Mesodermal cell (in vitro differentiated cells): Measurements from ENCODE around the gene PLEKHM2.

Experiments used
- H3K27ac ChIP-seq: 2 replicates; pipeline ENCODE4 v1.7.0; 2013; ENCODE audit warnings: mild to moderate bottlenecking, low read depth, low read length, moderate library complexity; ENCODE audit not compliant: severe bottlenecking
- H3K36me3 ChIP-seq: 2 replicates; pipeline ENCODE4 v1.7.1; 2013; ENCODE audit warnings: mild to moderate bottlenecking, low read length, moderate library complexity; ENCODE audit not compliant: control insufficient read depth, insufficient read depth
- H3K4me1 ChIP-seq: one replicate; pipeline ENCODE4 v1.7.1; 2013; ENCODE audit warnings: mild to moderate bottlenecking, low read length; ENCODE audit not compliant: insufficient read depth, control insufficient read depth, poor library complexity, severe bottlenecking
- H3K4me3 ChIP-seq: 2 replicates; pipeline ENCODE4 v1.7.0; 2013; ENCODE audit warnings: low read length, control low read depth, mild to moderate bottlenecking; ENCODE audit not compliant: insufficient read depth, poor library complexity, severe bottlenecking; ENCODE audit errors: extremely low read depth
- H3K9me3 ChIP-seq: 2 replicates; pipeline ENCODE4 v1.7.1; 2013; ENCODE audit warnings: mild to moderate bottlenecking, low read length, moderate library complexity; ENCODE audit not compliant: control insufficient read depth
- WGBS, 2 experiments: methylation state at CpG; one replicate each; pipeline ENCODE4 v1.1.5; 2013; ENCODE audit warnings: missing lambda C conversion rate in 2 of 2; ENCODE audit not compliant: insufficient coverage in 2 of 2; 5-methylcytosine and 5-hydroxymethylcytosine counted together

The PLEKHM2 gene

DNA sequence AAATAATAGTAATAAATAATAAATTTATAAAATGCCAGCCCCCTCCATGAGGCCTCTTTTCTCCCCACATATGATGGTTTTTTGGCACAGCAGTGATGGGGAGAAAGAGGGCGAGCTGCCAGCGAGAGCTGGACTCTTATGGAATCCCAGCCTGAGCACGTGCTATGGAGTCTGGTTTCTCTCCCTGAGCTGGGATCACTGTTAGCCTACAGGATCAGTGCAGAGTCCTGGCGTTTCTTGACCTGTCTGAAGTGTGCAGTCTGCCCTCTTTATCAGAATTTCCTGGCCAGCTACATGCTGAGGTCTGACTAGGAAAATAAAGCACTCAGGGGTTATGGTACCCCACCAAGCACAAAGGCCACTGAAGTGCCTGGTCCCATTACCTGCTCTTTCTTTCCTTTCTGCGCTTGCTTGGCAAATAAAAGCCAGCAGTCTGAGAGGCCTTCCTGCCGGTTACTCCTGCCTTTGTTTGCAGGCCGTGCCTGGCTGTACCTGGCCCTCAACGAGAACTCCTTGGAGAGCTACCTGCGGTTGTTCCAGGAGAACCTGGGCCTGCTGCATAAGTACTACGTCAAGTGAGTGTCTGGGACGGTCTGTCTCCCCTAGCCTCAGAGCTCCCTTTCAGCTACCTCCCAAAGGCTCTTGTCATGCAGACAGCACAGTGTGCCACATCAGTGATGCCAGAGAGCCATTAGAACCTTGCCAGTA is 33.5 kb downstream of the PLEKHM2 start:
- Histone ChIP-seq H3K27ac (no peak overlapping the region), H3K4me1 (no peaks in the 10 kb centered on the region), H3K36me3 (peaks cover 84% of the 10 kb centered on the region), H3K9me3 (no peaks in the 10 kb centered on the region), H3K4me3 (no peak overlapping the region)
- WGBS, 2 experiments, result 97% methylated on average over 11 of the region's 11 CpGs

- H3K36me3 ChIP-seq, result peaks cover 86% of the 10 kb centered on the region
These were observed 34.1 kb downstream of the PLEKHM2 start for GRCh38 chr1:15718199-15718601.

DNA sequence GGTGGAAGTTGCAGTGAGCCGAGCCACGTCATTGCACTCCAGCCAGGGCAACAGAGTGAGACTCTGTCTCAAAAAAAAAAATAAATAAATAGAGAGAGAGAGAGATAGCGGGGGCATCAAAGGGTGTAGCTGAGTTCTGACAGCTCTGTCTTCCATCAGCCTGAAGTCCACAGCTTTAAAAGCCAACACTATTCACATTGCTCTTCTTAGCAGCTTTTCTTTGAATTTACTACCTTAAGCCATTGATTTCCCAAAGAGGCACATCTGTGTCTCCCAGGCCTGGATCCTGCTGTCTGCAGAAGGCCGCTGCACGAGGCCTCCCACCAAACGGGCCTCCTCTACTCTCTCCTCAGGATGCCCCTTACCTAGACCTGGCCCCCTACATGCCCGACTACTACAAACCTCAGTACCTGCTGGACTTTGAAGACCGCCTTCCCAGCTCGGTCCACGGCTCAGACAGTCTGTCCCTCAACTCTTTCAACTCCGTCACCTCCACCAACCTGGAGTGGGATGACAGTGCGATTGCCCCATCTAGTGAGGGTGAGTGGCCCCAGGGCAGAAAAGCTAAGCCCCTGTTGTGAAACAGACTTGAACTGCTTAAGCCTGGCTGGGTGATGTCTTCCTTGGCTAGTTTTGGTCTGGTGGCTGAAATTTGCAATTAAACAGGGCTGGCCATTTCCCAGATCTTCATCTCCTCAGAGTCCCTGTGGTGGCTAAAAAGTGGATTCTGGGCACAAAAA is 35.4 kb downstream of the PLEKHM2 start:
- Histone ChIP-seq H3K4me3 (no peak overlapping the region), H3K36me3 (peaks cover 91% of the 10 kb centered on the region), H3K9me3 (no peaks in the 10 kb centered on the region), H3K27ac (no peak overlapping the region), H3K4me1 (no peaks in the 10 kb centered on the region)
- WGBS, 2 experiments, result 91 to 93% methylated on average over 10 of the region's 12 CpGs

More at GRCh38 chr1:15718199-15718601, 34.1 kb downstream of the PLEKHM2 start:
- no peak overlapping the region for H3K4me3 ChIP-seq
- no peaks in the 10 kb centered on the region for H3K9me3 ChIP-seq
- no peaks in the 10 kb centered on the region for H3K4me1 ChIP-seq
- WGBS, 2 experiments, result 94 to 95% methylated on average over 7 to 8 of the region's 8 CpGs
- H3K27ac ChIP-seq, result no peak overlapping the region

- no peak overlapping the region for H3K4me3 ChIP-seq
- H3K9me3 ChIP-seq, result no peaks in the 10 kb centered on the region
- whole genome bisulfite sequencing, 2 experiments, result 92 to 93% methylated on average over 2 of the region's 3 CpGs
- peaks cover 95% of the 10 kb centered on the region for H3K36me3 ChIP-seq
- peaks cover 1% of the 10 kb centered on the region for H3K4me1 ChIP-seq
- H3K27ac ChIP-seq, result no peak overlapping the region
These were observed 36.7 kb downstream of the PLEKHM2 start for GRCh38 chr1:15720861-15721260.

- Histone ChIP-seq H3K4me3 (no peak overlapping the region), H3K9me3 (no peaks in the 10 kb centered on the region), H3K36me3 (peaks cover 95% of the 10 kb centered on the region), H3K4me1 (peaks cover 3% of the 10 kb centered on the region), H3K27ac (no peak overlapping the region)
- WGBS, 2 experiments, result 95 to 98% methylated on average over 4 of the region's 4 CpGs
These were observed 38.3 kb downstream of the PLEKHM2 start for GRCh38 chr1:15722411-15722810.

DNA sequence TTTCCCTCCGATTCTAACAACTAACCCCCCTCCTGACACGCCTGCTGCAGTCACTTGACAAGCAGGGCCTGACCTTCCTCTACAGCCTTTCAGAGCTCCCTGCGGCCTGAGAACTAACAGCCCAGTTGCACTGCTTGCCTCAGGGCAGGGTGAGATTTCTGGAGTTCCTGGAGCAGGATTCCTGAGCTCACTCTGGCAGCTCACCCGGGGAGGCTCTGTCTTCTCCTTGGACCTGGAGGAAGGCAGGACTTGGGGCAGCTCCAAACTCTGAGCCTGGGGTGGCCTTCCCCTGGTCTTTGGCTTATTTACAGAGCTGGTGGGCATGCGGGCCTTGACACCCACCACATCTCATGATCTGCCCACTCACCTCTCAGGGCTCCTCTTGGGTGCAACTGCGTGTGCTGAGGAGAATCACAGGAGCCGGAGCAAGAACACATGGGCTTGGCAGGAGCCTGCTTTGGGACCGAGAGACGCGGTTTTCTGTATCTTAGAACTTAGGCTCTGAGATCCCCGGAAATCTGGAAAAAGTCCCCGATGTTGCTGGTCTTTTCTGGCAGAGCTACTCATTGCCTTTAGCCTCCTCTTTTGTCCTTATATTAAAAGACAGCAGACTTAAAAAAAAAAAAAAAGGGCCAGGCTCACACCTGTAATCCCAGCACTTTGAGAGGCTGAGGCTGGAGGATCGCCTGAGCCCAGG is 38.9 kb downstream of the PLEKHM2 start:
- 94 to 95% methylated on average over 8 to 11 of the region's 13 CpGs for whole genome bisulfite sequencing, 2 experiments
- no peaks in the 10 kb centered on the region for H3K9me3 ChIP-seq
- peaks cover 3% of the 10 kb centered on the region for H3K4me1 ChIP-seq
- no peak overlapping the region for H3K4me3 ChIP-seq
- H3K27ac ChIP-seq, result no peak overlapping the region
- peaks cover 95% of the 10 kb centered on the region for H3K36me3 ChIP-seq

GRCh38 chr1:15723631-15724246 is 39.6 kb downstream of the PLEKHM2 start:
- WGBS, 2 experiments, result 95 to 100% methylated on average over 19 of the region's 20 CpGs
- H3K9me3 ChIP-seq, result no peaks in the 10 kb centered on the region
- no peak overlapping the region for H3K4me3 ChIP-seq
- H3K4me1 ChIP-seq, result peaks cover 3% of the 10 kb centered on the region
- no peak overlapping the region for H3K27ac ChIP-seq
- H3K36me3 ChIP-seq, result peaks cover 95% of the 10 kb centered on the region

DNA sequence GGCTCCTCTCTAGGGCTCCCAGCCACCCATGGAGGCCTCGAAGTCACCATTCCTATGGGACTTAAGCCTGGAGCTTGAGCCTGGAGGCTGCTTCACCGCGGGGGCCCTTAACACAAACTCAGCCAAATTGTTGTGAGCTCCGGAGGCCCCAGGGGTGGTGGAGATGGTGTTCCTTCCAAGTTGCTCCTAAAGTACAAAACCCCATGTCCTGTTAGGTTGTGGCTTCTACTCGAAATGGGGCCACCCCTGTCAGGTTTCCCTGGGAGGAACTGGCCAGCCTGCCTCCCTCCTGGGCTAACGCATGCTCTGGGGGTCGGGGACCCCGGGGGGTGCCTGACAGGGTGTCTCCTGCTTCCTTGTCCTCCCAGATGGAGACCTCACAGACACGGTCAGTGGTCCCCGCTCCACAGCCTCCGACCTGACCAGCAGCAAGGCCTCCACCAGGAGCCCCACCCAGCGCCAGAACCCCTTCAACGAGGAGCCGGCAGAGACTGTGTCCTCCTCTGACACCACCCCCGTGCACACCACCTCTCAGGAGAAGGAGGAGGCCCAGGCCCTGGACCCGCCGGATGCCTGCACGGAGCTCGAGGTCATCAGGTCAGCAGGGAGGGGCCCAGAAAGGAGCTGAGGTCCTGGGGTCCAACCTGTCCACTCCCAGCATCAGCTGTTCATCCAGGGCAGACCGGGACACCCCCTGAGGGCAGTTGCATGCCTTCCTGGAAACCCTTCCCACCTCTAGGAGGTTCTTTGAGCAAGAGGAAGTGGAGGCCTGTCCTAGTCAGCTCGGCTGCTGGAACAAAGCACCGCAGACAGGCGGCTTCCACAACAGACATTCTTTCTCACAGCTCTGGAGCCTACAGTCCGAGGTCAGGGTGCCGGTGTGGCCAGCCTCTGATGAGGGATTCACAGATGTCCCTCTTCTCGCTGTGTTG is 41.1 kb downstream of the PLEKHM2 start:
- 92 to 95% methylated on average over 18 to 21 of the region's 26 CpGs for WGBS, 2 experiments
- no peak overlapping the region for H3K27ac ChIP-seq

DNA sequence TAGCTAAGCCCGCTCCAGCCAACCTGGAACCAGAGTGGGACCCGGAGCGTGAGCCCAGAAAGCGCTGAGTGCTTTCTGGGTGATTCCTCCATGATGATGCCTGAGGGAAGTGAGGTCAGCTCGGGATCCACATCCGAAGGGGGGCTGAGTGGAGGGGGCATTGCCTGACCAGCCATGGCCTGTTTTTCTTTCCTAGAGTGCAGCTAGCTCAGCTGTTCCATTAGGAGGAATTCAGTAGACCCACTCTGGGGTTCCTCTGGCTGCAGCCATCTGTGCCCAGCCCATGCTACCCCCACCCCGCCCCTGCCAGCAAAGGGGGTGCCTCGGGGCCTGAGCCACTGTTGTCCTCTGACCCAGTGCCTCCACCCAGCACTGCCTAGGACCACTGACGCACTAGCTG is 42.4 kb downstream of the PLEKHM2 start:
- H3K27ac ChIP-seq, result no peak overlapping the region
- H3K4me1 ChIP-seq, result peaks cover 3% of the 10 kb centered on the region
- H3K4me3 ChIP-seq, result no peak overlapping the region
- 94 to 98% methylated on average over 7 to 9 of the region's 9 CpGs for WGBS, 2 experiments
- peaks cover 93% of the 10 kb centered on the region for H3K36me3 ChIP-seq
- no peaks in the 10 kb centered on the region for H3K9me3 ChIP-seq

More for the DNA sequence above, 41.1 kb downstream of the PLEKHM2 start:
- Histone ChIP-seq H3K4me3 (no peak overlapping the region), H3K36me3 (peaks cover 93% of the 10 kb centered on the region), H3K9me3 (no peaks in the 10 kb centered on the region), H3K4me1 (peaks cover 3% of the 10 kb centered on the region)

DNA sequence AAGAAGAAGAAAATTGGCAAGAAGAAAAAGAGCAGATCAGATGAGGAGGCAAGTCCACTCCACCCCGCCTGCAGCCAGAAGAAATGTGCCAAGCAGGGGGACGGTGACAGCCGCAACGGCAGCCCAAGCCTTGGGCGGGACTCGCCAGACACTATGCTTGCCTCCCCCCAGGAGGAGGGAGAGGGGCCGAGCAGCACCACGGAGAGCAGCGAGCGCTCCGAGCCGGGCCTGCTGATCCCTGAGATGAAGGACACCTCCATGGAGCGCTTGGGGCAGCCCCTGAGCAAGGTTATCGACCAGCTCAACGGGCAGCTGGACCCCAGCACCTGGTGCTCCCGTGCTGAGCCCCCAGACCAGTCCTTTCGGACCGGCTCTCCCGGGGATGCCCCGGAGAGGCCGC is 42.9 kb downstream of the PLEKHM2 start:
- Histone ChIP-seq H3K4me3 (no peak overlapping the region), H3K36me3 (peaks cover 93% of the 10 kb centered on the region), H3K4me1 (peaks cover 3% of the 10 kb centered on the region), H3K27ac (no peak overlapping the region), H3K9me3 (no peaks in the 10 kb centered on the region)
- 90 to 97% methylated on average over 13 to 20 of the region's 21 CpGs for WGBS, 2 experiments
